BE2C (cell line): Measurements from ENCODE around the gene SUDS3.
A peak's percentile ranks its signal among the peaks of the same experiment; 100 is the strongest.

ENCODE experiments used
- DNase-seq: peaks from one replicate; pipeline ENCODE4 v3.0.0-alpha.2; 2020
- H3K27me3 ChIP-seq: fragments of 250-450 bp; sonication (Bioruptor Pico); 2 replicates; pipeline ENCODE4 v1.5.1; 2020; ENCODE audit warnings: mild to moderate bottlenecking
- H3K36me3 ChIP-seq: fragments of 250-450 bp; sonication (Bioruptor Pico); 2 replicates; pipeline ENCODE4 v1.5.1; 2020; ENCODE audit warnings: mild to moderate bottlenecking
- H3K4me1 ChIP-seq: fragments of 250-450 bp; sonication (Bioruptor Pico); 2 replicates; pipeline ENCODE4 v1.5.1; 2020
- H3K4me3 ChIP-seq: 2 replicates; pipeline ENCODE4 v1.5.1; 2011; ENCODE audit warnings: low read depth, low read length
- H3K9me3 ChIP-seq: fragments of 250-450 bp; sonication (Bioruptor Pico); 2 replicates; pipeline ENCODE4 v1.5.1; 2020
- CTCF ChIP-seq: IDR thresholded peaks from 2 replicates; pipeline ENCODE4 v1.5.1; 2012; ENCODE audit warnings: mild to moderate bottlenecking, low read depth, low read length

Gene SUDS3

GRCh38 chr12:118436002-118436730, 59.8 kb downstream of the SUDS3 start:
- H3K36me3 ChIP-seq: no peaks in the 10 kb centered on the region
- DNase-seq: peak; percentile 15
- peaks cover 12% of the 10 kb centered on the region; the same call in 1 of the 2 replicates for H3K27me3 ChIP-seq
- peak; percentile 47 for TF ChIP-seq CTCF
- H3K9me3 ChIP-seq: no peaks in the 10 kb centered on the region
- no peak overlapping the region for H3K4me3 ChIP-seq
- no peaks in the 10 kb centered on the region for H3K4me1 ChIP-seq

- Histone ChIP-seq H3K36me3 (no peaks in the 10 kb centered on the region), H3K9me3 (no peaks in the 10 kb centered on the region), H3K4me3 (no peak overlapping the region), H3K4me1 (no peaks in the 10 kb centered on the region), H3K27me3 (peaks cover 12% of the 10 kb centered on the region; the same call in 1 of the 2 replicates)
- no peak for DNase-seq
- TF ChIP-seq CTCF: no peak
Observed at GRCh38 chr12:118436986-118437385, 60.6 kb downstream of the SUDS3 start.

- H3K9me3 ChIP-seq: no peaks in the 10 kb centered on the region
- DNase-seq: no peak
- peaks cover 12% of the 10 kb centered on the region; the same call in 1 of the 2 replicates for H3K27me3 ChIP-seq
- H3K36me3 ChIP-seq: no peaks in the 10 kb centered on the region
- no peak for TF ChIP-seq CTCF
- no peak overlapping the region for H3K4me3 ChIP-seq
- H3K4me1 ChIP-seq: no peaks in the 10 kb centered on the region
Observed at GRCh38 chr12:118439068-118439467, 62.7 kb downstream of the SUDS3 start.

- H3K36me3 ChIP-seq: no peaks in the 10 kb centered on the region
- no peaks in the 10 kb centered on the region for H3K9me3 ChIP-seq
- no peak for TF ChIP-seq CTCF
- no peak for DNase-seq
- no peak overlapping the region for H3K4me3 ChIP-seq
- no peaks in the 10 kb centered on the region for H3K4me1 ChIP-seq
- no peaks in the 10 kb centered on the region; the same call in 1 of the 2 replicates for H3K27me3 ChIP-seq
Observed at GRCh38 chr12:118446247-118446646, 69.9 kb downstream of the SUDS3 start.

GRCh38 chr12:118447181-118447580, 70.8 kb downstream of the SUDS3 start:
- Histone ChIP-seq H3K4me3 (no peak overlapping the region), H3K9me3 (no peaks in the 10 kb centered on the region), H3K27me3 (no peaks in the 10 kb centered on the region; the same call in 1 of the 2 replicates), H3K4me1 (no peaks in the 10 kb centered on the region), H3K36me3 (no peaks in the 10 kb centered on the region)
- TF ChIP-seq CTCF: no peak
- no peak for DNase-seq

- Histone ChIP-seq H3K9me3 (no peaks in the 10 kb centered on the region), H3K4me3 (no peak overlapping the region), H3K4me1 (no peaks in the 10 kb centered on the region), H3K36me3 (no peaks in the 10 kb centered on the region), H3K27me3 (no peaks in the 10 kb centered on the region; the same call in 1 of the 2 replicates)
- no peak for DNase-seq
- TF ChIP-seq CTCF: no peak
Observed at GRCh38 chr12:118448341-118448740, 72.0 kb downstream of the SUDS3 start.
